HepG2 (cell line): ENCODE results near the gene AGAP1. TPM values are rescaled to one million over a fixed set of nuclear protein-coding genes. Genes with fewer than 3 reads are reported as not detected.

Experiments
- ATAC-seq: fragments of 200-7000 bp; cut with Tn5 transposase; 3 replicates; pipeline ENCODE4 v1.9.1; 2020; ENCODE audit warnings: mild to moderate bottlenecking, moderate library complexity
- BruUV-seq: library from RNA; stranded (reverse); fragments of 400-500 nt; replicated peaks from 2 replicates; lab custom pipeline; 2021; lab: Mats Ljungman, UMichigan
- CTCF ChIA-PET: fragments of 300-600 bp; formaldehyde crosslinking; extraction: SDS; loops from one replicate; lab custom pipeline; 2021; ENCODE audit warnings: low total read pairs, inconsistent platforms, low intra/inter-chr PET ratio; lab: Yijun Ruan, JAX
- POLR2A ChIA-PET: fragments of 350-600 bp; sonication (Branson Sonifier 250); formaldehyde crosslinking; loops from one replicate; lab custom pipeline; 2020; ENCODE audit warnings: antibody characterized with exemption, inconsistent platforms; lab: Yijun Ruan, JAX
- DNase-seq: peaks from one replicate; pipeline ENCODE4 v3.0.0-alpha.2; 2015; ENCODE audit warnings: low spot score
- FAIRE-seq: peaks from 3 replicates; lab custom pipeline; 2011; peaks lifted over from hg19 to GRCh38; lab: Jason Lieb, UNC
- H2AFZ ChIP-seq: one replicate; pipeline ENCODE4 v1.6.1; 2011; ENCODE audit warnings: low read length, inconsistent platforms
- H3K27ac ChIP-seq: fragments of 300-600 bp; 3 replicates; pipeline ENCODE4 v1.8.0; 2011; ENCODE audit warnings: mixed run types, mild to moderate bottlenecking, mixed read lengths, low read length, inconsistent platforms; ENCODE audit not compliant: insufficient read depth; ENCODE audit errors: extremely low read length
- H3K27me3 ChIP-seq, 2 experiments: fragments of 200-600 bp in 1 of 2; 2 replicates in 1 of 2; 3 replicates in 1 of 2; pipeline versions ENCODE4 v1.6.0 to v1.8.0; 2011; ENCODE audit warnings: low read length in 2 of 2, mild to moderate bottlenecking in 2 of 2, moderate library complexity in 2 of 2, inconsistent platforms in 1 of 2; ENCODE audit not compliant: insufficient read depth in 2 of 2, control insufficient read depth in 1 of 2
- H3K36me3 ChIP-seq, 2 experiments: fragments of 200-600 bp in 1 of 2; replicated peaks in 1 of 2; 2 replicates in 1 of 2; 3 replicates in 1 of 2; pipeline versions ENCODE4 v1.5.1 to v1.8.0; 2011; ENCODE audit warnings: low read length in 2 of 2, inconsistent platforms in 1 of 2; ENCODE audit not compliant: insufficient read depth in 2 of 2, control insufficient read depth in 1 of 2
- H3K4me1 ChIP-seq: 2 replicates; pipeline ENCODE4 v1.5.1; 2012; ENCODE audit warnings: low read length, inconsistent platforms; ENCODE audit not compliant: insufficient read depth
- H3K4me2 ChIP-seq: 2 replicates; pipeline ENCODE4 v1.6.0; 2011; ENCODE audit warnings: low read depth, low read length, inconsistent platforms
- H3K4me3 ChIP-seq, 3 experiments: fragments of 200-600 bp in 1 of 3; sonication (generic), shearing (Covaris generic) in 1 of 3; replicated peaks in 1 of 3; 2 replicates each; pipeline ENCODE4 v1.5.1; 2011 to 2016; ENCODE audit warnings: low read length in 3 of 3, inconsistent platforms in 2 of 3, low read depth in 2 of 3, mild to moderate bottlenecking in 2 of 3, control low read depth in 1 of 3, mixed read lengths in 1 of 3; ENCODE audit not compliant: insufficient read depth in 1 of 3
- H3K79me2 ChIP-seq: one replicate; pipeline ENCODE4 v1.6.1; 2011; ENCODE audit warnings: low read length, inconsistent platforms; ENCODE audit not compliant: insufficient read depth
- H3K9ac ChIP-seq: 2 replicates; pipeline ENCODE4 v1.6.0; 2011; ENCODE audit warnings: mild to moderate bottlenecking, low read depth, low read length, inconsistent platforms; ENCODE audit not compliant: insufficient read depth
- H3K9me3 ChIP-seq: 2 replicates; pipeline ENCODE4 v1.5.1; 2012; ENCODE audit warnings: mild to moderate bottlenecking, low read length
- H4K20me1 ChIP-seq: 2 replicates; pipeline ENCODE4 v1.6.0; 2011; ENCODE audit warnings: inconsistent platforms, mild to moderate bottlenecking, low read length, moderate library complexity; ENCODE audit not compliant: insufficient read depth
- CC2D1A ChIP-seq: sonication (generic); formaldehyde crosslinking; IDR thresholded peaks from 2 replicates; pipeline ENCODE4 v1.8.1; 2023; ENCODE audit warnings: mild to moderate bottlenecking, missing genetic modification reagents
- HOXA7 ChIP-seq: sonication (generic); formaldehyde crosslinking; IDR thresholded peaks from 2 replicates; pipeline ENCODE4 v1.8.1; 2022; ENCODE audit warnings: mild to moderate bottlenecking, missing genetic modification reagents, moderate library complexity
- SP140L ChIP-seq: sonication (generic); formaldehyde crosslinking; IDR thresholded peaks from 2 replicates; pipeline ENCODE4 v1.4.0; 2020; ENCODE audit warnings: missing genetic modification reagents, borderline replicate concordance
- ZFAT ChIP-seq: sonication (generic); formaldehyde crosslinking; conservative IDR thresholded peaks from 2 replicates; pipeline ENCODE4 v1.8.1; 2023; ENCODE audit warnings: missing genetic modification reagents, inconsistent platforms
- ZNF124 ChIP-seq: sonication (generic); formaldehyde crosslinking; IDR thresholded peaks from 2 replicates; pipeline ENCODE4 v1.4.0; 2020; ENCODE audit warnings: missing genetic modification reagents
- ZNF772 ChIP-seq: sonication (generic); formaldehyde crosslinking; IDR thresholded peaks from 2 replicates; pipeline ENCODE4 v1.5.0; 2020; ENCODE audit warnings: mild to moderate bottlenecking, missing genetic modification reagents
- ZNF788 ChIP-seq: sonication (generic); formaldehyde crosslinking; IDR thresholded peaks from 2 replicates; pipeline ENCODE4 v1.5.0; 2020; ENCODE audit warnings: mild to moderate bottlenecking, missing genetic modification reagents, borderline replicate concordance
- WGBS: methylation state at CpG from one replicate; pipeline ENCODE4 v1.1.6; 2017; ENCODE audit warnings: low lambda C conversion rate; 5-methylcytosine and 5-hydroxymethylcytosine counted together
- in situ Hi-C: cut with HindIII; loops from 2 replicates; pipeline ENCODE4 v1.10.0; 2017; ENCODE audit warnings: low pct_unique_long_range_greater_than_20kb; ENCODE audit not compliant: extremely low pct_ligation_motif_present
- intact Hi-C: fragments of 100-400 bp; cut with micrococcal nuclease; formaldehyde crosslinking; loops from one replicate; pipeline ENCODE4 v1.10.0; 2022; ENCODE audit not compliant: unreplicated experiment
- polyA plus RNA-seq, 8 experiments: library from polyadenylated mRNA; depleted of rRNA in 3 of 8; stranded (reverse) in 7 of 8; unstranded in 1 of 8; fragments of >200 nt; fragmentation: Illumina TruSeq in 4 of 8; extraction: Trizol in 4 of 8; gene quantifications; 2 replicates each; pipeline versions ENCODE4 v1.2.1 to v1.2.3, GENCODE V29; 2011 to 2016; ENCODE audit warnings: low read depth in 4 of 8, missing spikeins in 1 of 8, mixed read lengths in 1 of 8; ENCODE audit not compliant: insufficient read depth in 1 of 8
- total RNA-seq, 5 experiments: library from RNA; depleted of rRNA; stranded (reverse); fragments of >200 nt; fragmentation: Illumina TruSeq; extraction: Trizol; gene quantifications; 2 replicates each; pipeline ENCODE4 v1.2.3, GENCODE V29; 2016; ENCODE audit warnings: low read depth in 1 of 5
- TF ChIP-seq, protein P1 (sequence below): sonication (generic); formaldehyde crosslinking; conservative IDR thresholded peaks from 2 replicates; pipeline ENCODE4 v1.8.0; 2022; ENCODE audit warnings: mild to moderate bottlenecking, moderate library complexity, missing genetic modification reagents

Gene AGAP1
- total and polyA plus RNA-seq, 2 of the 13 experiments (the other 11 are each of a cell fraction or from before 2014, with no cell fraction given): 21.2 to 32.7 TPM

DNA sequence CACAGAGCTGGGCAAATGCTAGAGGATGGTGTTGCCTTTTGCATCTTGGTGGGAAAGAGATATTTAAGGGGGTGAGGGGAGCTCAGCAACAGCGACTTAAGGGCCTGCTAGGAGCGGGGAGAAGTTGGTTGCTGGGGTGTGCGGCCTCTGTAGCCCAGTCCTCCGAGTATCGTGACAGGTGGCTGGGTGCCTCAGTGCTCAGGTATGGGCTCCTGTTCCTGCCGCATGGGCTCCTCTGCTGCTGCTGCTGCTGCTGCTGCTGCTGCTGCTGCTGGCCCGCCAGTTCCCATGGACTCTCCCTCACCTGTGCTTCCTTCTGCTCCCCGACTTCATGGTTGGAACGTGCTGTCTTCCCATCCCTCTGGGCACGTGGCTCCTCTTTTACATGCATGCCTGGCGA is 22.0 kb downstream of the AGAP1 start:
- ATAC-seq (no peak), FAIRE-seq (no peak), DNase-seq (no peak)
- no peaks in the 10 kb centered on the region for H3K27me3 ChIP-seq
- H3K9ac ChIP-seq: no peak overlapping the region
- H3K4me2 ChIP-seq: no peak overlapping the region
- peaks cover 8% of the 10 kb centered on the region; the same call in 1 of the 2 replicates for H4K20me1 ChIP-seq
- POLR2A ChIA-PET: no interaction called here
- 92% methylated on average over 8 of the region's 11 CpGs for WGBS
- intact Hi-C loops: loop anchor here (2.0 kb wide), 1 partner anchor 27 kb away; no protein-coding TSS in a partner anchor
- peaks cover 95% of the 10 kb centered on the region for H3K79me2 ChIP-seq
- H3K27ac ChIP-seq: peak overlapping the region; percentile 82
- no TSS peak for BruUV-seq
- no peak overlapping the region for H3K4me3 ChIP-seq
- no peaks in the 10 kb centered on the region for H3K9me3 ChIP-seq
- CTCF ChIA-PET: no interaction called here
- peaks cover 50% of the 10 kb centered on the region for H3K4me1 ChIP-seq
- peaks cover 0 to 1% of the 10 kb centered on the region in 2 experiments; a peak in 1 of 5 replicates for H3K36me3 ChIP-seq
- peak; percentile 23; the same call in 1 of the 2 replicates for TF ChIP-seq CC2D1A (CRISPR knock-in tag)
- no peak for TF ChIP-seq ZFAT (CRISPR knock-in tag)
- no peak for TF ChIP-seq ZNF788 (CRISPR knock-in tag)
- in situ Hi-C loops: no loop called here
- H2AFZ ChIP-seq: no peak overlapping the region

DNA sequence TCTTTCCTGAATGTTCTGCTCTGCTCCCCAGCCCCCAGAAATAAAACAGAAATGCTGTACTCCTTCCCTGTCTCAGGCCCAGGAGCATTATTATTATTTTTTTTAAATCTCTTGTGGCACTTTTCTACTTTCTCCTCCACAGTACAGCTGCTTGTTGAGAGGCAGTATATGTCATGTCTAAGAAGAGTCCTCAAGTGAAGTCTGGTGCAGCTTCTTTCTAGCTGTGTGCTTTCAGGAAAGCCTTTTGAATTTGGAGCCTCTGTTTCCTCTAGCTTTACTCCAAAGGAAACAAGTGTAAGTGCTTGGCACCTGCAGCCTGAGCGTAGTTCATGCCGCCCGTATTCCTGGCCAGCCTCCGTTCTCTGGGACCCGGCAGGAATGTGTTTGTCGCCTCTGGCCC is 22.4 kb downstream of the AGAP1 start:
- H3K4me2 ChIP-seq: no peak overlapping the region
- DNase-seq: no peak
- 97% methylated on average over 6 of the region's 6 CpGs for WGBS
- BruUV-seq: no TSS peak
- peaks cover 95% of the 10 kb centered on the region for H3K79me2 ChIP-seq
- H3K9me3 ChIP-seq: no peaks in the 10 kb centered on the region
- H3K4me3 ChIP-seq: no peak overlapping the region
- no peak overlapping the region for H3K9ac ChIP-seq
- H3K27me3 ChIP-seq: no peaks in the 10 kb centered on the region
- ChIA-PET POLR2A (no interaction called here), CTCF (no interaction called here)
- ATAC-seq: no peak
- in situ Hi-C loops: no loop called here
- peaks cover 0 to 2% of the 10 kb centered on the region in 2 experiments; a peak in 1 of 5 replicates for H3K36me3 ChIP-seq
- no peak overlapping the region for H2AFZ ChIP-seq
- peaks cover 5% of the 10 kb centered on the region for H4K20me1 ChIP-seq
- intact Hi-C loops: no loop called here
- H3K27ac ChIP-seq: peak overlapping the region; percentile 28
- peaks cover 46% of the 10 kb centered on the region for H3K4me1 ChIP-seq
- no peak for FAIRE-seq
- TF ChIP-seq ZNF124 (CRISPR knock-in tag) (no peak), SP140L (no peak), HOXA7 (CRISPR knock-in tag) (no peak), ZNF772 (0 out of 2 replicates have a peak, but pooled peaks have one; percentile 18)
- TF ChIP-seq, protein P1, sequence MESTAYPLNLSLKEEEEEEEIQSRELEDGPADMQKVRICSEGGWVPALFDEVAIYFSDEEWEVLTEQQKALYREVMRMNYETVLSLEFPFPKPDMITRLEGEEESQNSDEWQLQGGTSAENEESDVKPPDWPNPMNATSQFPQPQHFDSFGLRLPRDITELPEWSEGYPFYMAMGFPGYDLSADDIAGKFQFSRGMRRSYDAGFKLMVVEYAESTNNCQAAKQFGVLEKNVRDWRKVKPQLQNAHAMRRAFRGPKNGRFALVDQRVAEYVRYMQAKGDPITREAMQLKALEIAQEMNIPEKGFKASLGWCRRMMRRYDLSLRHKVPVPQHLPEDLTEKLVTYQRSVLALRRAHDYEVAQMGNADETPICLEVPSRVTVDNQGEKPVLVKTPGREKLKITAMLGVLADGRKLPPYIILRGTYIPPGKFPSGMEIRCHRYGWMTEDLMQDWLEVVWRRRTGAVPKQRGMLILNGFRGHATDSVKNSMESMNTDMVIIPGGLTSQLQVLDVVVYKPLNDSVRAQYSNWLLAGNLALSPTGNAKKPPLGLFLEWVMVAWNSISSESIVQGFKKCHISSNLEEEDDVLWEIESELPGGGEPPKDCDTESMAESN: no peak
